Measurements from ENCODE around the gene IDH3B.
A peak's percentile ranks its signal among the peaks of the same experiment; 100 is the strongest.

Gene IDH3B

GRCh38 chr20:2655331-2656116 lies 8.5 kb downstream of the IDH3B start:
- DNase-seq = no peak

- DNase-seq = no peak
These were observed 9.2 kb downstream of the IDH3B start for GRCh38 chr20:2654831-2655230.

DNA sequence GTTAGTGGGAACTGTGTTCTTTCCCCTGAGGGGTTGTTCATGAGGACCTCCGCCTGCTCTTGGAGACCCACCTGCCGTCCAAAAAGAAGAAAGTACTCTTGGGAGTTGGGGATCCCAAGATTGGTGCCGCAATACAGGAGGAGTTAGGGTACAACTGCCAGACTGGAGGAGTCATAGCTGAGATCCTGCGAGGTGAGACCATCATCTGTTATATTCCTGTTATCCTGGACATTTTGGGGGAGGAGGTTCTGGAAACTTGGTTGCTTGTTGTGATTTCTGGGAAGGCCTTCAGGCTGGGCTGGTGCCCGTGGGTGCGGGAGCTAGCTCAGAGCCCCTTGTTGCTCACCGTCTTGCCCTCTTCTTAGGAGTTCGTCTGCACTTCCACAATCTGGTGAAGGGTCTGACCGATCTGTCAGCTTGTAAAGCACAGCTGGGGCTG lies 9.6 kb downstream of the IDH3B start:
- no peak for DNase-seq

- DNase-seq = no peak
These were observed 10.2 kb downstream of the IDH3B start for GRCh38 chr20:2653556-2654383.

GRCh38 chr20:2652724-2653555 lies 11.1 kb downstream of the IDH3B start:
- peak in 1 of 2 experiments; percentile 61 for DNase-seq

- DNase-seq = peak; percentile 92 to 93
These were observed 12.0 kb downstream of the IDH3B start, which contains the start of gene NOP56 for GRCh38 chr20:2651772-2652723. Gene NOP56 (plus strand): TSS chr20:2652632. CDS start chr20:2652661, 29 bp downstream.

DNA sequence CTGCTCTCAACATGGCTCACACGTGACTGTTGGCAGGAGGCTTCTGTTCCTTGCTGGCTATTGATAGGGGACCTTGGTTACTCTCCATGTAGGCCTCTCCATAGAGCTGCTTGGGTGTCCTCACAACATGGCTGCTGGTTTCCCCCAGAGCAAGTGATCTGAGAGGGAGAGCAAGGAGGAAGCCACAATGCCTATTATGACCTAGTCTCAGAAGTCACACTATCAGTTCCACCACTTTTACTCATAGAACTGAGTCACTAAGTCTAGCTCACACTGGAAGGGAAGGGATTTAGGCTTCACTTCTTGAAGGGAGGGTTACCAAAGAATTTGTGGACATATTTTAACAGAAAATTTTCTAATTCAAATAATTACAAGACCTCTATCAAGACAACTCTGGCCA lies 20.3 kb downstream of the IDH3B start:
- DNase-seq = no peak

DNA sequence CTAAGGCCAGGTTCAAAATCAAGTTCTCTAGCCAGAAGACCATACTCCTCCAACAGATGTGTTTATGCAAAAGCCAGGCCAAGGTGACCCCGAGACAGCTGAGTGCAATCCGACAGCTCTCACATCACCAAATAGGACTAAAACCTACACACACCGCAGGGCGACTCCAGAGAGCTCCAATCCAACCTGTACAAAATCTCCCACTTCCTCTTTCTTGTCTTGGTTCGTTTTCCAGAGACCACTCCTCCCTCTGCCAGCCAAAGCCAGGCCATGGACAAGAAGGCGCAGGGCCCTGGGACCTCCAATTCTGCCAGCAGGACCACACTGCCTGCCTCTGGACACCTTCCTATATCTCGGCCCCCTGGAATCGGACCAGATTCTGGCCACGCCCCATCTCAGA lies 23.1 kb downstream of the IDH3B start:
- DNase-seq = no peak

DNA sequence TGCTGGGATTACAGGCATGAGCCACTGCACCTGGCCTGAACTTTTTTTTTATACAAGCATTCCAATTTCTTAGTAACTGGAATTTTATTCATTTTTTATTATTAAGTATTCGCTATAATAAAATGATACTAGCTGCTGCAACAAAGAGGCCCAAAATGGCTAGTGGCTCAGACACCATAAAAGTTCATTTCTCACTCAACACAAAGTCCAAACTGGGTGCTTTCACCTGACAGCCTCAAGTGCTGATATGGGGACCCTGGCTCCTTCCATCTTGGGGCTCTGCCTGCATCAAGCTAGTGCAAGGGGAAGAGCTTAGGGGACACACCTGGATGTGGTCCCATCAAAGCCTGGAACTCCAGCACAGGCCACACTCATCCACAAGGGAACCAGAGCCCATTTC lies 23.8 kb downstream of the IDH3B start:
- DNase-seq = no peak

- DNase-seq = no peak
These were observed 26.8 kb downstream of the IDH3B start for GRCh38 chr20:2637246-2637645.

- DNase-seq = no peak
These were observed 30.6 kb downstream of the IDH3B start for GRCh38 chr20:2633381-2633780.

DNA sequence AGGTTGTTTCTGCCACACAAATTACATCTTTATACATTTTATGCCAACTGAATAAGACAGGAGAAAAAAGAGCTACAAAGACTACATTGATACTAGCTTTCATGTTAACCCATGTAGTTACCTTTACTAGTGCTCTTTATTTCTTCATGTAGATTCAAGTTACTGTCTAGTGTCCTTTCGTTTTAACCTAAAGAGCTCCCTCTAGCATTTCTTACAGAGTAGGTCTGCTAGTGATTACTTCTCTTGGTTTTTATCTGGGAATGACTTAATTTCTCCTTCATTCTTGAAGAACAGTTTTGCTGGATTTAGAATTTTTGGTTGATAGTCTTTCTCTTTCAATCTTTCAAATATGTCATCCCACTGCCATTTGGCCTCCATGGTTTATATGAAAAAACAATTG lies 32.8 kb downstream of the IDH3B start:
- DNase-seq = no peak

GRCh38 chr20:2626853-2627541 lies 37.0 kb downstream of the IDH3B start:
- DNase-seq = peak; percentile 18 to 20

DNA sequence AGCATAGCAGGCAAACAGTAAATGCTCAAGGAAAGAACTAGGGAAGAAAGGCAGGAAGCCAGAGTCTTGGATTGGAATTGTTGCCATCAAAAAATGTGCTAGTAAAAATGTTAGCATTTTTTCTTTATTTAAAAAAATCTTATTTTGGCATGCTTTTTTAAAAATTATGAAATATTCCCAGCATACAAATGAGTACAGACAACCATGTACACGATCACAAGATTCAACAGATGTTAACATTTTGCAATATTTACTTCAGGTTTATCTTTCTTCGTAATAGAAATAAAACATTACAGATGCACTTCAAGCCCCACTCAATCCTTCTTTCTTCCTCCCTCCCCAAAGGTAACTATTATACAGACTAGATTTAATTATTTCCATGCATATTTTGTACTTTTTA lies 39.0 kb downstream of the IDH3B start:
- DNase-seq = no peak

DNA sequence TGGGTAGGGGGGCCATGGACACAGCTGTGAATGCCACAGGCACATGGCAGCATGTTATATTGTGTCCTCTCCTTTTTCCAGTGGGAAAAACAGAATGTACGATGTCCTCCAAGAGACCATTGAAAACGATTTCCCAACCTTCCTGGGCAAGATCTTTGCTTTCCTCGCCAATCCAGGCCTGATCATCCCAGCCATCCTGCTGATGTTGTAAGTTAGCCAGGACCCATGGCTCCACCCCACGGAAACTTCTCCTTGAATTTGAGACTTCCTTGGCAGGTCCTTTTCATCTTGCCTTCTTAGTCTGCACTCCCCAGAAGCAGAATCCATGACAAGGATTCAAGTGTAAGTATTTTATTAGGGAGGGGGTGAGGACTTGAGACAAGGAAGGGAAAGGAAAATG lies 39.8 kb downstream of the IDH3B start:
- no peak for DNase-seq

GRCh38 chr20:2619961-2620595 lies 43.9 kb downstream of the IDH3B start:
- DNase-seq = no peak

- DNase-seq = no peak
These were observed 44.7 kb downstream of the IDH3B start for GRCh38 chr20:2619337-2619736.

- DNase-seq = no peak
These were observed 45.2 kb downstream of the IDH3B start for GRCh38 chr20:2618815-2619214.

DNA sequence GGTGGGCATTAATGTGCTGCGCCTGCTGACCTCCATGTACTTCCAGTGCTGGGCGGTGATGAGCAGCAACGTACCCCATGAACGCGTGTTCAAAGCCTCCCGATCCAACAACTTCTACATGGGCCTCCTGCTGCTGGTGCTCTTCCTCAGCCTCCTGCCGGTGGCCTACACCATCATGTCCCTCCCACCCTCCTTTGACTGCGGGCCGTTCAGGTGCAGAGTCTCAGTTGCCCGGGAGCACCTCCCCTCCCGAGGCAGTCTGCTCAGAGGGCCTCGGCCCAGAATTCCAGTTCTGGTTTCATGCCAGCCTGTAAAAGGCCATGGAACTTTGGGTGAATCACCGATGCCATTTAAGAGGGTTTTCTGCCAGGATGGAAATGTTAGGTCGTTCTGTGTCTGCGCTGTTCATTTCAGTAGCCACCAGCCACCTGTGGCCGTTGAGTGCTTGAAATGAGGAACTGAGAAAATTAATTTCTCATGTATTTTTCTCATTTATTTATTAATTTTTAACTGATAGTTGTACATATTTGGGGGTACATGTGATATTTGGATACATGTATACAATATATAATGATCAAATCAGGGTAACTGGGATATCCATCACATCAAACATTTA lies 46.8 kb downstream of the IDH3B start:
- no peak for DNase-seq

DNA sequence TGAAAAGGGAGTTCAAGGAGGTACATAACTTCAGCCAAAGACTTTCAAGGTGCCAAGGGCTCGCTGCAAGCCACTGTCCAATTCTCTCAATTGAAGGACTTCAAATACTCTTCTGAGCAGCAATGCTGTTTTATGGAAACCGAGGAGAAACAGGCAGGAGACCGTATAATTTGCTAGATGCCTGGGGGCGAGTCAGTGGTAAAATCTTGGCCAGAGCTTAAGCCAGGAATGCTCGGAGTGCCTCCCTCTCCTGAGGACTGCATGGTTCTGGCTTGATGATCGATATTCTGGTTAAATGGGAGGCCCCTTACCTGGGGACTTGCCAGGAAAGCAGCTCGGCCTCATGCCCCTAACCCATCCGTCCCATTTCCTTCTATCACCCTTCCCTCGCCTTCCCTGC lies 47.4 kb downstream of the IDH3B start:
- DNase-seq = no peak

All from SHP77 (cell line).